GM23248 (cell line): Measurements from ENCODE around the gene NEIL1. TPM values are rescaled to one million over a fixed set of nuclear protein-coding genes. Genes with fewer than 3 reads are reported as not detected.
"Not testable (repeated sequence)": the region's sequence is repeated elsewhere in the genome, so short reads cannot be mapped to it uniquely, and the experiment has no call there.

ENCODE experiments used
- DNase-seq: peaks from one replicate; pipeline ENCODE4 v3.0.0-alpha.2; 2015
- H2AFZ ChIP-seq: fragments of 200-600 bp; sonication (generic); 2 replicates; pipeline ENCODE4 v1.6.1; 2016; ENCODE audit warnings: antibody characterized with exemption
- H3F3A ChIP-seq: fragments of 200-600 bp; sonication (generic); 2 replicates; pipeline ENCODE4 v1.6.1; 2016; ENCODE audit warnings: mild to moderate bottlenecking, antibody characterized with exemption, mixed run types; ENCODE audit not compliant: insufficient read depth
- H3K27ac ChIP-seq: fragments of 200-600 bp; sonication (generic); 2 replicates; pipeline ENCODE4 v1.5.1; 2016; ENCODE audit warnings: mild to moderate bottlenecking
- H3K27me3 ChIP-seq: fragments of 200-600 bp; sonication (generic); replicated peaks from 2 replicates; pipeline ENCODE4 v1.6.1; 2016; ENCODE audit warnings: mild to moderate bottlenecking; ENCODE audit not compliant: insufficient read depth
- H3K36me3 ChIP-seq: fragments of 200-600 bp; sonication (generic); 2 replicates; pipeline ENCODE4 v1.6.1; 2016; ENCODE audit warnings: low read depth, mild to moderate bottlenecking
- H3K4me1 ChIP-seq: fragments of 200-600 bp; sonication (generic); 2 replicates; pipeline ENCODE4 v1.6.1; 2016; ENCODE audit warnings: mild to moderate bottlenecking; ENCODE audit not compliant: insufficient read depth
- H3K4me2 ChIP-seq: fragments of 200-600 bp; sonication (generic); one replicate; pipeline ENCODE4 v1.6.1; 2016; ENCODE audit warnings: mild to moderate bottlenecking; ENCODE audit not compliant: unreplicated experiment
- H3K4me3 ChIP-seq: fragments of 200-600 bp; sonication (generic); 2 replicates; pipeline ENCODE4 v1.5.1; 2016; ENCODE audit warnings: mild to moderate bottlenecking
- H3K79me2 ChIP-seq: fragments of 200-600 bp; sonication (generic); 2 replicates; pipeline ENCODE4 v1.6.1; 2016; ENCODE audit warnings: mild to moderate bottlenecking; ENCODE audit not compliant: insufficient read depth
- H3K9ac ChIP-seq: fragments of 200-600 bp; sonication (generic); 2 replicates; pipeline ENCODE4 v1.6.1; 2016; ENCODE audit warnings: mild to moderate bottlenecking
- H3K9me2 ChIP-seq: fragments of 200-600 bp; sonication (generic); 2 replicates; pipeline ENCODE4 v1.6.1; 2016; ENCODE audit warnings: mixed run types, mild to moderate bottlenecking, moderate library complexity; ENCODE audit not compliant: insufficient read depth
- H3K9me3 ChIP-seq: fragments of 200-600 bp; sonication (generic); one replicate; pipeline ENCODE4 v1.6.1; 2017; ENCODE audit warnings: low read depth
- H4K20me1 ChIP-seq: fragments of 200-600 bp; sonication (generic); 2 replicates; pipeline ENCODE4 v1.6.0; 2016; ENCODE audit not compliant: insufficient read depth
- EZH2 ChIP-seq: fragments of 200-600 bp; sonication (generic); IDR thresholded peaks from 2 replicates; pipeline ENCODE4 v1.6.1; 2018; ENCODE audit warnings: antibody characterized with exemption, mild to moderate bottlenecking; ENCODE audit not compliant: insufficient read depth, poor library complexity, severe bottlenecking
- EZH2phosphoT487 ChIP-seq: fragments of 200-600 bp; sonication (generic); IDR thresholded peaks from 2 replicates; pipeline ENCODE4 v1.6.1; 2018; ENCODE audit warnings: antibody characterized with exemption, moderate library complexity, mild to moderate bottlenecking, low read depth; ENCODE audit not compliant: insufficient read depth
- WGBS, 2 experiments: methylation state at CpG; one replicate each; pipeline ENCODE4 v1.1.6; 2015 to 2017; ENCODE audit warnings: low lambda C conversion rate in 2 of 2, low coverage in 1 of 2; ENCODE audit errors: missing lambda C conversion rate in 2 of 2; 5-methylcytosine and 5-hydroxymethylcytosine counted together
- in situ Hi-C: fragments of 300-500 bp; cut with MboI; formaldehyde crosslinking; loops from 2 replicates; pipeline ENCODE4 v1.15.0; 2020
- polyA plus RNA-seq: library from polyadenylated mRNA; unstranded; fragments of >200 nt; fragmentation: Nextera tagmentation; extraction: Ambion mirVana; gene quantifications from 2 replicates; pipeline ENCODE4 v1.2.1, GENCODE V29; 2016
- total RNA-seq: library from RNA; depleted of rRNA; stranded (reverse); fragments of >200 nt; shearing (Covaris generic); gene quantifications from 2 replicates; pipeline ENCODE4 v1.2.3, GENCODE V29; 2014

Gene NEIL1
- total and polyA plus RNA-seq, 2 experiments from 2014 or later = 3.9 to 15.9 TPM

- peak within 1 kb of the TSS; percentile 95 for H2AFZ ChIP-seq
- DNase-seq = peak; percentile 97
- no peak for TF ChIP-seq EZH2phosphoT487
- TF ChIP-seq EZH2 = no peak
- H3K27ac ChIP-seq = no peak within 1 kb of the TSS
- WGBS, 2 experiments = 1 to 2% methylated on average over 16 to 42 of the region's 42 CpGs
- no peaks in the 10 kb centered on the region for H3F3A ChIP-seq
- peak within 1 kb of the TSS; percentile 90 for H3K4me3 ChIP-seq
- peaks cover 10% of the 10 kb centered on the region; the same call in 1 of the 2 replicates for H3K4me1 ChIP-seq
- no peaks in the 10 kb centered on the region; the same call in 1 of the 2 replicates for H3K36me3 ChIP-seq
- no peaks in the 10 kb centered on the region for H4K20me1 ChIP-seq
- in situ Hi-C loops = no loop called here
- H3K9me2 ChIP-seq = no peaks in the 10 kb centered on the region
- no peaks in the 10 kb centered on the region for H3K9me3 ChIP-seq
- peak within 1 kb of the TSS; percentile 90 for H3K4me2 ChIP-seq
- H3K27me3 ChIP-seq = no peaks in the 10 kb centered on the region
- H3K9ac ChIP-seq = peak within 1 kb of the TSS; percentile 91
- H3K79me2 ChIP-seq = peaks cover 15% of the 10 kb centered on the region
Observed at GRCh38 chr15:75335705-75336355, 11.0 kb upstream of the NEIL1 start, which contains the start of gene COMMD4. Gene COMMD4, plus strand, starts transcription at chr15:75336063. Its CDS starts 27 bp downstream, at chr15:75336090.

DNA sequence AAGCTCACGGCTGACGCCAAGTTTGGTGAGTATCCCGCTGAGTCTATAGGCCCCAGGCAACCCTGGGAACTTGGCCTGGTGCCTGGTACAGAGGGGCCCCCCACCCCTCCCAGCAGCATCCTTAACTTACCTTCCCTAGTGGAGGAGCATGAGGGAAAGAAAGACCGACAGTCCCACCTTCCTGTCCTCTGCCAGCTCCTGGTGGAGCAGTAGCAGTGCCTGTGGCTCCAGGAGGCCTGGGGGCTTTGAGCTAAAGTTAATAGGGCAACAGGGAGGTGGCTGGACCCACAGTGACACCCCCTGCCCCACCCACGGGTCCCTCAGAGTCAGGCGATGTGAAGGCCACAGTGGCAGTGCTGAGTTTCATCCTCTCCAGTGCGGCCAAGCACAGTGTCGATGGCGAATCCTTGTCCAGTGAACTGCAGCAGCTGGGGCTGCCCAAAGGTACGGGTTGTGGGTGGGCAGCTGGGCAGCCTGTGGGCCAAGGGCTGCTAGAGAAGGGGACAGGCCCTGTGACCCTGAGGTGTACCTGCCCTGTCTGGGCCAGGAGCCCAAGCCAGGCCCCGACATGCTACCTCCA is 8.1 kb upstream of the NEIL1 start:
- Histone ChIP-seq H3K27ac (no peak overlapping the region), H3K4me3 (no peak overlapping the region), H3K9me2 (no peaks in the 10 kb centered on the region), H3K9me3 (no peaks in the 10 kb centered on the region), H3K4me2 (no peak overlapping the region), H3K27me3 (no peaks in the 10 kb centered on the region), H3K4me1 (peaks cover 10% of the 10 kb centered on the region; the same call in 1 of the 2 replicates), H2AFZ (no peak overlapping the region), H4K20me1 (no peaks in the 10 kb centered on the region), H3K9ac (no peak overlapping the region), H3F3A (no peaks in the 10 kb centered on the region), H3K36me3 (no peaks in the 10 kb centered on the region; the same call in 1 of the 2 replicates), H3K79me2 (peaks cover 15% of the 10 kb centered on the region)
- in situ Hi-C loops = no loop called here
- no peak for TF ChIP-seq EZH2
- TF ChIP-seq EZH2phosphoT487 = no peak
- WGBS, 2 experiments = 75 to 81% methylated on average over 9 to 11 of the region's 11 CpGs
- no peak for DNase-seq

DNA sequence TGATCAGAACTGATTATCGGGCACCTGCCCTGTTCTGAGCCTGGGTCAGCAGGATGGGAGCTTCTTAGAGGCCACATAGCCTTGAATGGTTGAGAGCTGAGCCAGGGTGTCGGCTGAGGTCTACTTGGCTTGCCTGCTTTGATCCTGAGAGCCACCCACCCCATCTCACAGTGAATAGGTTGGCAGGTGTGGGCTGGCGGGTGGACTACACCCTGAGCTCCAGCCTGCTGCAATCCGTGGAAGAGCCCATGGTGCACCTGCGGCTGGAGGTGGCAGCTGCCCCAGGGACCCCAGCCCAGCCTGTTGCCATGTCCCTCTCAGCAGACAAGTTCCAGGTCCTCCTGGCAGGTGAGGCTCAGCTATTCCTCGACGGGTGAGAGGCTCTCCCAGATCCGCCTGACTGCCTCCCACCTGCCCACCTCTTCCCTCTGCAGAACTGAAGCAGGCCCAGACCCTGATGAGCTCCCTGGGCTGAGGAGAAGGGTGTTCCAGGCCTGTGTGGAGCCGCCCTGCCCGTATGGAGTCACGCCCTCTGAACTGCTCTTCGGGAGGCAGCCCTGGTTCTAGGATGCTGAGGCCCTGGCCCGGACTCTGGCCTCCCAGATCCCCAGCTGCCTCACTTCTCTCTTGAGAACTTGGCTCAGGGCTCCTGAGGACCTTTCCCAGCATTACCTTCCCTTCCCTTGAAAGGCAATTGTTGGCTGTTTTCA is 7.2 kb upstream of the NEIL1 start:
- peaks cover 15% of the 10 kb centered on the region for H3K79me2 ChIP-seq
- H3K9me2 ChIP-seq = no peaks in the 10 kb centered on the region
- H3K36me3 ChIP-seq = no peaks in the 10 kb centered on the region; the same call in 1 of the 2 replicates
- H3K4me2 ChIP-seq = no peak overlapping the region
- H3K27ac ChIP-seq = no peak overlapping the region
- in situ Hi-C loops = no loop called here
- H3K9me3 ChIP-seq = no peaks in the 10 kb centered on the region
- no peak for DNase-seq
- H3K9ac ChIP-seq = no peak overlapping the region
- no peak for TF ChIP-seq EZH2
- TF ChIP-seq EZH2phosphoT487 = no peak
- 95 to 96% methylated on average over 12 to 13 of the region's 13 CpGs for WGBS, 2 experiments
- no peak overlapping the region for H2AFZ ChIP-seq
- H3K4me1 ChIP-seq = peaks cover 10% of the 10 kb centered on the region; the same call in 1 of the 2 replicates
- no peaks in the 10 kb centered on the region for H3K27me3 ChIP-seq
- H3F3A ChIP-seq = peaks cover 7% of the 10 kb centered on the region
- no peak overlapping the region for H3K4me3 ChIP-seq
- no peaks in the 10 kb centered on the region for H4K20me1 ChIP-seq

- no peaks in the 10 kb centered on the region; the same call in 1 of the 2 replicates for H3K36me3 ChIP-seq
- WGBS, 2 experiments = 98% methylated on average over 6 of the region's 6 CpGs
Observed at GRCh38 chr15:75342221-75342620, 4.6 kb upstream of the NEIL1 start.

GRCh38 chr15:75343953-75344352 is 2.9 kb upstream of the NEIL1 start:
- H3K4me1 ChIP-seq, H3K9ac ChIP-seq, DNase-seq, H3K36me3 ChIP-seq, H3K9me3 ChIP-seq, H4K20me1 ChIP-seq, H2AFZ ChIP-seq, H3K4me2 ChIP-seq, H3K4me3 ChIP-seq, H3K27me3 ChIP-seq, H3K9me2 ChIP-seq, in situ Hi-C loops, H3K27ac ChIP-seq, H3K79me2 ChIP-seq: not testable (repeated sequence)
- 33% methylated on average over 8 of the region's 8 CpGs for WGBS, 2 experiments
- peaks cover 11% of the 10 kb centered on the region for H3F3A ChIP-seq

More at GRCh38 chr15:75342221-75342620, 4.6 kb upstream of the NEIL1 start:
- DNase-seq = no peak
- H3K9me3 ChIP-seq = no peaks in the 10 kb centered on the region
- no peak overlapping the region for H3K4me3 ChIP-seq
- H3K9ac ChIP-seq = no peak overlapping the region
- in situ Hi-C loops = no loop called here
- no peaks in the 10 kb centered on the region for H3K9me2 ChIP-seq
- H3K4me2 ChIP-seq = no peak overlapping the region
- no peak overlapping the region for H3K27ac ChIP-seq
- peaks cover 1% of the 10 kb centered on the region for H3K79me2 ChIP-seq
- H3K27me3 ChIP-seq = no peaks in the 10 kb centered on the region
- TF ChIP-seq EZH2phosphoT487 (no peak), EZH2 (no peak)
- H3K4me1 ChIP-seq = no peaks in the 10 kb centered on the region
- H4K20me1 ChIP-seq = no peaks in the 10 kb centered on the region
- peaks cover 11% of the 10 kb centered on the region for H3F3A ChIP-seq
- no peak overlapping the region for H2AFZ ChIP-seq
